ENCODE data around the gene CAMKV. TPM values are rescaled to one million over a fixed set of nuclear protein-coding genes. Genes with fewer than 3 reads are reported as not detected.
A peak's percentile ranks its signal among the peaks of the same experiment; 100 is the strongest.
"Not testable (repeated sequence)": the region's sequence is repeated elsewhere in the genome, so short reads cannot be mapped to it uniquely, and the experiment has no call there.

The CAMKV gene, protein sequence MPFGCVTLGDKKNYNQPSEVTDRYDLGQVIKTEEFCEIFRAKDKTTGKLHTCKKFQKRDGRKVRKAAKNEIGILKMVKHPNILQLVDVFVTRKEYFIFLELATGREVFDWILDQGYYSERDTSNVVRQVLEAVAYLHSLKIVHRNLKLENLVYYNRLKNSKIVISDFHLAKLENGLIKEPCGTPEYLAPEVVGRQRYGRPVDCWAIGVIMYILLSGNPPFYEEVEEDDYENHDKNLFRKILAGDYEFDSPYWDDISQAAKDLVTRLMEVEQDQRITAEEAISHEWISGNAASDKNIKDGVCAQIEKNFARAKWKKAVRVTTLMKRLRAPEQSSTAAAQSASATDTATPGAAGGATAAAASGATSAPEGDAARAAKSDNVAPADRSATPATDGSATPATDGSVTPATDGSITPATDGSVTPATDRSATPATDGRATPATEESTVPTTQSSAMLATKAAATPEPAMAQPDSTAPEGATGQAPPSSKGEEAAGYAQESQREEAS
- 0.53 and 1.7 TPM in 2 replicates for polyA plus RNA-seq (2012; rRNA removed)
- 0.51 and 1.9 TPM in 2 replicates for polyA plus RNA-seq (2012; cell fraction: cytosol; rRNA removed)
- 4.1 and 6.6 TPM in 2 replicates for polyA plus RNA-seq (2012; cell fraction: nucleus; rRNA removed)

DNA sequence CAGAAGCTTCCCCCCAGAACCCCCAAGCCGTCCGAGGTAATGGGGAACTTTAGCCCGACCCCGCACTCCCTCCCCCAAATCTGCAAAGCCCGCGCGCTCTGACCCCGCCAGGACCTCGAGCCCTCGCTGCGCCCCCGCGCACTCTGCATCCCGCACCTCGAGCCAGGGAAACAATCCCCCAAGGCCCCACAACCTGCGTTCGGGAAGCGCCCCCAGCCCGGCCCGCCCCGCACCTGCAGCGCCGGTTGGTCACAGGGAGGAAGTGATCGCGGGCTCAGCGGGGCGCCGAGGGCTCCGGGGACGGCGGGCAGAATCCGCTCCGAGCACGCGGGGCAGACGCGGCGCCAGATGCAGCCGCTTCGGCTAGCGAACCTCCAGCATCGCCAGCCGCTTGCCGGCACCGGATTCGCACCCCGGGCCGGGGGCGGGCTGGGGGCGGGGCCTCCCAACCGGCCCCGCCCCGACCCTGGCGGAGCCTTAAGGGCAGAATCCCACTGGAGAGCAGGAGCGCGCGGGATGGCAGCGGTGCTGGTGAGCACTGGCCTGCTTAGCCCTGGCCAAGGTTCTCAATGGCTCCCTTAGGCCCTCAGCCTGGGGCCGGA, at the start of gene CAMKV:
Gene CAMKV (minus strand): TSS at position 382 of the 602 bp plus-strand sequence. CDS start 7,518 bp downstream, outside the sequence.
- Histone ChIP-seq H3F3A (replicated peaks; ENCODE audit: insufficient read depth) (no peaks in the 10 kb centered on the region), H3K9ac (no peak within 1 kb of the TSS), H3K9me2 (no peaks in the 10 kb centered on the region), H3K27ac (ENCODE audit: low read depth in 2 of 2, low read length in 1 of 2) (no peak within 1 kb of the TSS; a peak in 1 of 4 replicates), H4K20me1 (ENCODE audit: insufficient read depth) (no peaks in the 10 kb centered on the region), H3K4me3 (ENCODE audit: low read depth in 2 of 2, low read length in 1 of 2) (peak within 1 kb of the TSS; percentile 23 to 53; a peak in 3 of 4 replicates), H3K36me3 (replicated peaks in 1 of 2; ENCODE audit: control insufficient read depth in 1 of 2, insufficient read depth in 2 of 2, low read length in 1 of 2) (no peaks in the 10 kb centered on the region), H3K4me2 (peak within 1 kb of the TSS; percentile 78; the same call in 1 of the 2 replicates), H2AFZ (ENCODE audit: low read depth) (0 out of 2 replicates have a peak within 1 kb of the TSS, but pooled peaks have one; percentile 41), H3K79me2 (ENCODE audit: insufficient read depth) (no peaks in the 10 kb centered on the region), H3K4me1 (ENCODE audit: control insufficient read depth in 1 of 2, insufficient read depth in 2 of 2, low read depth in 1 of 2, low read length in 1 of 2) (peaks cover 0 to 50% of the 10 kb centered on the region in 2 experiments; a peak in 1 of 4 replicates), H3K27me3 (ENCODE audit: insufficient read depth) (peaks cover 25% of the 10 kb centered on the region), H3K9me3 (no peaks in the 10 kb centered on the region)
- ChIA-PET POLR2A (interaction anchor here (0.8 kb wide), 1 partner anchor 12 kb away, joined by 3 read pairs; no protein-coding TSS in a partner anchor), CTCF (interaction anchor here (1.5 to 6.1 kb wide), 3 partner anchors 12 to 67 kb away, joined by 6 to 42 read pairs (median 15); partner anchors contain the start of gene INKA1)
- TF ChIP-seq RFX5 (IDR thresholded peaks at IDR 0.05; ENCODE audit: low read length), result no peak
- no peak for TF ChIP-seq RAD21 (IDR thresholded peaks at IDR 0.05; ENCODE audit: low read length)
- no peak for TF ChIP-seq JUND (IDR thresholded peaks at IDR 0.05)
- TF ChIP-seq MXI1 (IDR thresholded peaks at IDR 0.05; ENCODE audit: low read depth, low read length), result no peak; the same call in 1 of the 2 replicates
- TF ChIP-seq, protein P1, sequence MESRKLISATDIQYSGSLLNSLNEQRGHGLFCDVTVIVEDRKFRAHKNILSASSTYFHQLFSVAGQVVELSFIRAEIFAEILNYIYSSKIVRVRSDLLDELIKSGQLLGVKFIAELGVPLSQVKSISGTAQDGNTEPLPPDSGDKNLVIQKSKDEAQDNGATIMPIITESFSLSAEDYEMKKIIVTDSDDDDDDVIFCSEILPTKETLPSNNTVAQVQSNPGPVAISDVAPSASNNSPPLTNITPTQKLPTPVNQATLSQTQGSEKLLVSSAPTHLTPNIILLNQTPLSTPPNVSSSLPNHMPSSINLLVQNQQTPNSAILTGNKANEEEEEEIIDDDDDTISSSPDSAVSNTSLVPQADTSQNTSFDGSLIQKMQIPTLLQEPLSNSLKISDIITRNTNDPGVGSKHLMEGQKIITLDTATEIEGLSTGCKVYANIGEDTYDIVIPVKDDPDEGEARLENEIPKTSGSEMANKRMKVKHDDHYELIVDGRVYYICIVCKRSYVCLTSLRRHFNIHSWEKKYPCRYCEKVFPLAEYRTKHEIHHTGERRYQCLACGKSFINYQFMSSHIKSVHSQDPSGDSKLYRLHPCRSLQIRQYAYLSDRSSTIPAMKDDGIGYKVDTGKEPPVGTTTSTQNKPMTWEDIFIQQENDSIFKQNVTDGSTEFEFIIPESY (IDR thresholded peaks at IDR 0.05; ENCODE audit: borderline replicate concordance, low read depth), result no peak
- TF ChIP-seq CHD2 (IDR thresholded peaks at IDR 0.05; ENCODE audit: low read length, partially characterized antibody), result no peak
- no peak for TF ChIP-seq EP300 (IDR thresholded peaks at IDR 0.05; ENCODE audit: borderline replicate concordance in 1 of 2, low read depth in 1 of 2, low read length in 1 of 2)
- no peak for TF ChIP-seq ELF1 (IDR thresholded peaks at IDR 0.05)
- TF ChIP-seq, protein P2, sequence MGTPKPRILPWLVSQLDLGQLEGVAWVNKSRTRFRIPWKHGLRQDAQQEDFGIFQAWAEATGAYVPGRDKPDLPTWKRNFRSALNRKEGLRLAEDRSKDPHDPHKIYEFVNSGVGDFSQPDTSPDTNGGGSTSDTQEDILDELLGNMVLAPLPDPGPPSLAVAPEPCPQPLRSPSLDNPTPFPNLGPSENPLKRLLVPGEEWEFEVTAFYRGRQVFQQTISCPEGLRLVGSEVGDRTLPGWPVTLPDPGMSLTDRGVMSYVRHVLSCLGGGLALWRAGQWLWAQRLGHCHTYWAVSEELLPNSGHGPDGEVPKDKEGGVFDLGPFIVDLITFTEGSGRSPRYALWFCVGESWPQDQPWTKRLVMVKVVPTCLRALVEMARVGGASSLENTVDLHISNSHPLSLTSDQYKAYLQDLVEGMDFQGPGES (IDR thresholded peaks at IDR 0.05; ENCODE audit: low read depth, low read length), result no peak
- no peak for TF ChIP-seq SIN3A (IDR thresholded peaks at IDR 0.05; ENCODE audit: borderline replicate concordance, low read depth, low read length)
- TF ChIP-seq, protein P3, sequence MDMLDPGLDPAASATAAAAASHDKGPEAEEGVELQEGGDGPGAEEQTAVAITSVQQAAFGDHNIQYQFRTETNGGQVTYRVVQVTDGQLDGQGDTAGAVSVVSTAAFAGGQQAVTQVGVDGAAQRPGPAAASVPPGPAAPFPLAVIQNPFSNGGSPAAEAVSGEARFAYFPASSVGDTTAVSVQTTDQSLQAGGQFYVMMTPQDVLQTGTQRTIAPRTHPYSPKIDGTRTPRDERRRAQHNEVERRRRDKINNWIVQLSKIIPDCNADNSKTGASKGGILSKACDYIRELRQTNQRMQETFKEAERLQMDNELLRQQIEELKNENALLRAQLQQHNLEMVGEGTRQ (IDR thresholded peaks at IDR 0.05; ENCODE audit: borderline replicate concordance, low read depth, low read length), result no peak
- no peak for TF ChIP-seq POLR2AphosphoS5 (IDR thresholded peaks at IDR 0.05; ENCODE audit: low read depth, low read length)
- no peak for TF ChIP-seq GABPA (IDR thresholded peaks at IDR 0.05; ENCODE audit: low read depth)
- TF ChIP-seq FOXJ3 (CRISPR knock-in tag; IDR thresholded peaks at IDR 0.05), result no peak
- no peak for TF ChIP-seq NFIC (IDR thresholded peaks at IDR 0.05; ENCODE audit: borderline replicate concordance)
- TF ChIP-seq MEF2A (IDR thresholded peaks at IDR 0.05; ENCODE audit: borderline replicate concordance, low read depth), result no peak
- TF ChIP-seq, protein P4, sequence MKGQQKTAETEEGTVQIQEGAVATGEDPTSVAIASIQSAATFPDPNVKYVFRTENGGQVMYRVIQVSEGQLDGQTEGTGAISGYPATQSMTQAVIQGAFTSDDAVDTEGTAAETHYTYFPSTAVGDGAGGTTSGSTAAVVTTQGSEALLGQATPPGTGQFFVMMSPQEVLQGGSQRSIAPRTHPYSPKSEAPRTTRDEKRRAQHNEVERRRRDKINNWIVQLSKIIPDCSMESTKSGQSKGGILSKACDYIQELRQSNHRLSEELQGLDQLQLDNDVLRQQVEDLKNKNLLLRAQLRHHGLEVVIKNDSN (IDR thresholded peaks at IDR 0.05; ENCODE audit: borderline replicate concordance, low read depth), result no peak
- TF ChIP-seq YY1 (IDR thresholded peaks at IDR 0.05; ENCODE audit: low read depth), result no peak
- TF ChIP-seq RCOR1 (IDR thresholded peaks at IDR 0.05; ENCODE audit: low read length), result no peak
- no peak for TF ChIP-seq NRF1 (IDR thresholded peaks at IDR 0.05; ENCODE audit: low read depth, low read length)
- DNase-seq, result peak; percentile 95
- no CpG with 5 or more reads among the region's 59 CpGs for WGBS (ENCODE audit: low lambda C conversion rate)

DNA sequence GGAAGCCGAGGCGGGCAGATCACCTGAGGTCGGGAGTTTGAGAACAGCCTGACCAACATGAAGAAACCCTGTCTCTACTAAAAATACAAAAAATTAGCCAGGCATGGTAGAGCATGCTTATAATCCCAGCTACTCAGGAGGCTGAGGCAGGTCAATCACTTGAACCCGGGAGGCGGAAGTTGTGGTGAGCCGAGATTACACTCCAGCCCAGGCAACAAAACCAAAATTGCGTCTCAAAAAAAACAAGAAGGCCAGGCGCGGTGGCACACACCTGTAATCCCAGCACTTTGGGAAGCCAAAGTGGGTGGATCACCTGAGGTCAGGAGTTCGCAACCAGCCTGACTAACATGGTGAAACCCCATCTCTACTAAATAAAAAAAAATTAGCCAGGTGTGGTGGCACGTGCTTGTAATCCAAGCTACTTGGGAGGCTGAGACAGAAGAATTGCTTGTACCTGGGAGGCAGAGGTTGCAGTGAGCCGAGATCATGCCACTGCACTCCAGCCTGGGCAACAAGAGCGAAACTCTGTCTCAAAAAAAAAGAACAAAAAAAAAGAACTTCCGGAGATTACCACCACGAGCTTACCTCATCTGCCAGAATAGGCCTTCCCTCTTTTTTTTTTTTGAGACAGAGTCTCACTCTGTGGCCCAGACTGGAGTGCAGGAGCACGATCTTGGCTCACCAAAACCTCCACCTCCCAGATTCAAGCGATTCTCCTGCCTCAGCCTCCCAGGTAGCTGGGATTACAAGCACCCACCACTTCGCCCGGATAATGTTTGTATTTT, 48.3 kb upstream of the CAMKV start:
- H3K79me2 ChIP-seq (ENCODE audit: insufficient read depth); POLR2A ChIA-PET; H3F3A ChIP-seq (replicated peaks; ENCODE audit: insufficient read depth); H3K9ac ChIP-seq; H3K4me3 ChIP-seq (ENCODE audit: low read depth in 2 of 2, low read length in 1 of 2); H3K4me2 ChIP-seq; H3K27me3 ChIP-seq (ENCODE audit: insufficient read depth); H2AFZ ChIP-seq (ENCODE audit: low read depth); DNase-seq; H3K4me1 ChIP-seq (ENCODE audit: control insufficient read depth in 1 of 2, insufficient read depth in 2 of 2, low read depth in 1 of 2, low read length in 1 of 2); H3K36me3 ChIP-seq (replicated peaks in 1 of 2; ENCODE audit: control insufficient read depth in 1 of 2, insufficient read depth in 2 of 2, low read length in 1 of 2); H3K9me2 ChIP-seq; H3K27ac ChIP-seq (ENCODE audit: low read depth in 2 of 2, low read length in 1 of 2); H4K20me1 ChIP-seq (ENCODE audit: insufficient read depth); H3K9me3 ChIP-seq: not testable (repeated sequence)
- 95% methylated on average over 19 of the region's 19 CpGs for WGBS (ENCODE audit: low lambda C conversion rate)
- CTCF ChIA-PET, result interaction anchor here (1.3 to 2.1 kb wide), 2 partner anchors 12 to 115 kb away, joined by 3 to 7 read pairs; partner anchors contain the start of genes INKA1 and MON1A
